GM12892 (cell line): ENCODE data around the gene PCDHGA8.

Experiments
- POLR2A ChIP-seq: IDR thresholded peaks from 2 replicates; pipeline ENCODE4 v1.6.1; 2011; ENCODE audit warnings: low read depth, low read length, control low read depth
- TAF1 ChIP-seq: IDR thresholded peaks from 2 replicates; pipeline ENCODE4 v1.6.1; 2011; ENCODE audit warnings: low read depth, mild to moderate bottlenecking, control low read depth, low read length, borderline replicate concordance

- TF ChIP-seq POLR2A (no peak), TAF1 (no peak)
Measured at GRCh38 chr5:141409598-141410306, 17.3 kb downstream of the PCDHGA8 start.
